ELR (cell line): Measurements from ENCODE around the gene BBLN.

ENCODE experiments used
- DNase-seq: peaks from one replicate; pipeline ENCODE4 v3.0.0-alpha.2; 2015; ENCODE audit warnings: low read depth

The BBLN gene

GRCh38 chr9:128145536-128145935, 14.5 kb upstream of the BBLN start:
- DNase-seq = no peak

GRCh38 chr9:128145951-128146351, 14.1 kb upstream of the BBLN start:
- DNase-seq = no peak

- no peak for DNase-seq
Measured at GRCh38 chr9:128146591-128147120, 13.4 kb upstream of the BBLN start.

- DNase-seq = no peak
Measured at GRCh38 chr9:128148509-128149000, 11.5 kb upstream of the BBLN start.

GRCh38 chr9:128149001-128149701, 10.9 kb upstream of the BBLN start, which contains the start of gene LCN2:
TSS of gene LCN2 (plus strand) at chr9:128149453. CDS start at chr9:128149526, 73 bp downstream.
- no peak for DNase-seq

- DNase-seq = no peak
Measured at GRCh38 chr9:128149951-128150593, 10.0 kb upstream of the BBLN start.

GRCh38 chr9:128150594-128151308, 9.3 kb upstream of the BBLN start:
- DNase-seq = peak; percentile 46

- no peak for DNase-seq
Measured at GRCh38 chr9:128151309-128152132, 8.5 kb upstream of the BBLN start.

GRCh38 chr9:128152133-128153059, 7.7 kb upstream of the BBLN start:
- no peak for DNase-seq

GRCh38 chr9:128153060-128153946, 6.8 kb upstream of the BBLN start:
- no peak for DNase-seq

- no peak for DNase-seq
Measured at GRCh38 chr9:128153947-128154695, 5.9 kb upstream of the BBLN start.

GRCh38 chr9:128155736-128156500, 4.1 kb upstream of the BBLN start:
- DNase-seq = no peak

- no peak for DNase-seq
Measured at GRCh38 chr9:128159522-128159783, 612 bp upstream of the BBLN start.

GRCh38 chr9:128160603-128160987, 530 bp downstream of the BBLN start:
- DNase-seq = peak; percentile 60

- DNase-seq = no peak
Measured at GRCh38 chr9:128161215-128161902, 1.3 kb downstream of the BBLN start.

- peak; percentile 29 for DNase-seq
Measured at GRCh38 chr9:128162215-128163026, 2.4 kb downstream of the BBLN start.

- DNase-seq = no peak
Measured at GRCh38 chr9:128163027-128163515, 3.0 kb downstream of the BBLN start.
